ENCODE measurements around the gene KLHDC3. TPM values are rescaled to one million over a fixed set of nuclear protein-coding genes. Genes with fewer than 3 reads are reported as not detected.

The KLHDC3 gene
- total RNA-seq, 1 donor from 2014 or later: 70.6 TPM

DNA sequence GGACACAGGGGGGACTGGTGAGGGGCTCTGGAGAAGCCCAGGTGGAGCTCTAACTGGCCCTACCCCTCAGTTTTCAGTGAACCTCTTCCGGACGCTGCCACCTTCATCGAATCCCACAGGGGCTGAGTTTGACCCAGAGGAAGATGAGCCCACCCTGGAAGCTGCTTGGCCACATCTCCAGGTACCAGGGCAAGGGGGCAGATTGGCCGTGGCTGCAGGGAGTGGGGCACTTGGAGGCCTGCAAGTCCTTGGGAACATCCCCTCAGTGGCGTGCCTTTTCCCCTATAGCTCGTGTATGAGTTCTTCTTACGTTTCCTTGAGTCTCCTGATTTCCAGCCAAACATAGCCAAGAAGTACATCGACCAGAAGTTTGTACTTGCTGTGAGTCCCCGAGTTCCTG lies 6.9 kb upstream of the KLHDC3 start:
- H3K36me3 ChIP-seq (ENCODE audit: control insufficient read depth, insufficient read depth, low read length): peaks cover 31% of the 10 kb centered on the region
- no peak for FAIRE-seq

DNA sequence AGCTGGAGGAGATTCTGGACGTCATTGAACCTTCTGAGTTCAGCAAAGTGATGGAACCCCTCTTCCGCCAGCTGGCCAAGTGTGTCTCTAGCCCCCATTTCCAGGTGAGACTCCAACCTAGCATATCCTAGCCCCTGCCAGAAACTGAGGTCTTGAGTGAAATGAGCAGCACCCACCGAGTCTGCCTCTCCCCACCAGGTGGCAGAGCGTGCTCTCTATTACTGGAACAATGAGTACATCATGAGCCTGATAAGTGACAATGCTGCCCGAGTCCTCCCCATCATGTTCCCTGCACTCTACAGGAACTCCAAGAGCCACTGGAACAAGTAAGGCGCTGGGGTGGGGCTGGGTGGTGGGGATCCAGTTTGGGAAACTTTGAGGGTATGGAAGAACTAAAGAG lies 4.9 kb upstream of the KLHDC3 start:
- FAIRE-seq (no peak), DNase-seq (ENCODE audit: low read depth) (peak; percentile 24)
- TF ChIP-seq, protein P1, sequence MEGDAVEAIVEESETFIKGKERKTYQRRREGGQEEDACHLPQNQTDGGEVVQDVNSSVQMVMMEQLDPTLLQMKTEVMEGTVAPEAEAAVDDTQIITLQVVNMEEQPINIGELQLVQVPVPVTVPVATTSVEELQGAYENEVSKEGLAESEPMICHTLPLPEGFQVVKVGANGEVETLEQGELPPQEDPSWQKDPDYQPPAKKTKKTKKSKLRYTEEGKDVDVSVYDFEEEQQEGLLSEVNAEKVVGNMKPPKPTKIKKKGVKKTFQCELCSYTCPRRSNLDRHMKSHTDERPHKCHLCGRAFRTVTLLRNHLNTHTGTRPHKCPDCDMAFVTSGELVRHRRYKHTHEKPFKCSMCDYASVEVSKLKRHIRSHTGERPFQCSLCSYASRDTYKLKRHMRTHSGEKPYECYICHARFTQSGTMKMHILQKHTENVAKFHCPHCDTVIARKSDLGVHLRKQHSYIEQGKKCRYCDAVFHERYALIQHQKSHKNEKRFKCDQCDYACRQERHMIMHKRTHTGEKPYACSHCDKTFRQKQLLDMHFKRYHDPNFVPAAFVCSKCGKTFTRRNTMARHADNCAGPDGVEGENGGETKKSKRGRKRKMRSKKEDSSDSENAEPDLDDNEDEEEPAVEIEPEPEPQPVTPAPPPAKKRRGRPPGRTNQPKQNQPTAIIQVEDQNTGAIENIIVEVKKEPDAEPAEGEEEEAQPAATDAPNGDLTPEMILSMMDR (IDR thresholded peaks at IDR 0.05; ENCODE audit: insufficient read depth, low read length, severe bottlenecking): peak; percentile 59
- Histone ChIP-seq H3K27me3 (ENCODE audit: control insufficient read depth, insufficient read depth, low read length) (no peaks in the 10 kb centered on the region), H3K4me3 (ENCODE audit: low read depth, low read length) (no peak overlapping the region), H3K36me3 (ENCODE audit: control insufficient read depth, insufficient read depth, low read length) (peaks cover 35% of the 10 kb centered on the region)

More for the DNA sequence above, 6.9 kb upstream of the KLHDC3 start:
- DNase-seq (ENCODE audit: low read depth): no peak
- TF ChIP-seq, protein P1 (IDR thresholded peaks at IDR 0.05; ENCODE audit: insufficient read depth, low read length, severe bottlenecking): no peak
- Histone ChIP-seq H3K4me3 (ENCODE audit: low read depth, low read length) (no peak overlapping the region), H3K27me3 (ENCODE audit: control insufficient read depth, insufficient read depth, low read length) (no peaks in the 10 kb centered on the region)

DNA sequence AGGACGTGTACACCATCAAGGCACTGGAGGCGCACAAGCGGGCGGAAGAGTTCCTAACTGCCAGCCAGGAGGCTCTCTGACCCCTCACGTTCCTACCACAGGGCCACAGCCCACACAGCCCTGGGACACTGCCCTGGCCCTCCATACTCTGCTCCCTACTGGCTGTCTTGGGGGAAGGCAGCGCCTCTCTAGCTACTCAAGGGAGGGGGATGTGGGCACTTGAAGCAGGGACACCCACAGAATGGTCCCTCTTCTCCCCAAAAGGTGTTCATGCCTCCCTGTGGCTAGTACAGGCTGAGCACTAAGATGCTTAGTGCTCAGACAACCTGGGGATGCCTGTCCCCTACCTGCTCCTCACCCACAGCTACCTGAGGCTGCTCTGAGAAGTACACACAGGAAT lies 2.8 kb upstream of the KLHDC3 start:
- H3K4me3 ChIP-seq (ENCODE audit: low read depth, low read length): no peak overlapping the region
- DNase-seq (ENCODE audit: low read depth) (no peak), FAIRE-seq (no peak)
- TF ChIP-seq, protein P1 (IDR thresholded peaks at IDR 0.05; ENCODE audit: insufficient read depth, low read length, severe bottlenecking): no peak
- H3K36me3 ChIP-seq (ENCODE audit: control insufficient read depth, insufficient read depth, low read length): peaks cover 35% of the 10 kb centered on the region
- H3K27me3 ChIP-seq (ENCODE audit: control insufficient read depth, insufficient read depth, low read length): no peaks in the 10 kb centered on the region

DNA sequence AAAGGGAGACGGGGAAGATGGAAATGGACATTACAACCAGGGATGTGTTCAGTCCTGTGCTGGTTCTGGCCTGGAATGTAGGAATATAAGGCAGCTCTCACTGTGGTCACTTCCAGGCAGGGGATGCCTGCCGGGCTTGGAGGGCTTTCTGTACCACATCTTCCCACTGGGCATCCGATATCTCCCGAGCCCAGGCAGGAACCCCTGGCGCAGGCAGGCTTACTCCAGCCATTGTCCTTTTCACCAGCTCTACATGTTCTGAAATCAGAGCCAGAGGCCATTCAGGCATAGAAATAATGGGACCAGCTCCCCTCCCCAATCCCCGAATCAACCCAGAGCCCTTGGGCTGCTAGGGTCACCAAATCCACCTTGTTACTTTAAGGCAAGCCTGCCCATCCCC lies 1.7 kb upstream of the KLHDC3 start:
- FAIRE-seq (no peak), DNase-seq (ENCODE audit: low read depth) (no peak)
- Histone ChIP-seq H3K4me3 (ENCODE audit: low read depth, low read length) (no peak overlapping the region), H3K36me3 (ENCODE audit: control insufficient read depth, insufficient read depth, low read length) (peaks cover 28% of the 10 kb centered on the region), H3K27me3 (ENCODE audit: control insufficient read depth, insufficient read depth, low read length) (no peaks in the 10 kb centered on the region)
- TF ChIP-seq, protein P1 (IDR thresholded peaks at IDR 0.05; ENCODE audit: insufficient read depth, low read length, severe bottlenecking): no peak

DNA sequence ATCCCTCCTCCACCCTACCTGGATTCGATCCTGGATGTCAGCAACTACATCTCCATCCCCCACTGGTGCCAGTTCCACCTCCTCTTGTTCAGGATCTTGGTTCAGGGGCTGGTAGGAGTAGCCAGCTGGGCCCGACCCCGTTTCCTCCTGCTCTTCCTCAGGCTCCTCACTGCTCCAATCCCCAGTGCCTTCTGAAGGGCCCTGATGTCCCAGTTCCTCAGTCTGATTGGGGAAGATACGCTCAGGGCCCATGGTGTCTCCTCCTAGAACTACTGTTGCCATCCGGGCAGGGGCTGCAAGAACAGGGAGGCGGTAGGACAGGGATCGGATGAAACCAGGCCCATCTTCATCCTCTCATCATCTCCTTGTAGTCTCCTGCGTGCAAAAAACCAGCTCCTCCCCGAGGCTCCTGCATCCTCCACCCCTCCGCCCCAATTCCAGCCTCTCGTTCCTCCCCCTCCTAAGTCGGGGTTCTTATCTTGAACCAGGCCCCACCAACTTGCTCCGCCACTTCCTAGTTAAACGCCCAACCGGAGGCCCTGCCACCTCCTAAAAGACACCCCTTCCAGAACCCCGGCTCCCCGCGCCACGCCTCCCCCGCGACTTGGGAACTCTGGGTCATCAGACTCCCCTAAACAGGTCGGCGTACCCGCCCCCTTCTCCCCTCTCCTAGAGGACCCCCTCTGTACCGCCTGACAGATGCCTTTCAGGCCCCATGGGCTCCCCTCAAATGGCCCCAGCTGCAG lies 779 bp upstream of the KLHDC3 start:
- Histone ChIP-seq H3K27me3 (ENCODE audit: control insufficient read depth, insufficient read depth, low read length) (no peaks in the 10 kb centered on the region), H3K36me3 (ENCODE audit: control insufficient read depth, insufficient read depth, low read length) (peaks cover 28% of the 10 kb centered on the region), H3K4me3 (ENCODE audit: low read depth, low read length) (peak overlapping the region; percentile 70)
- TF ChIP-seq, protein P1 (IDR thresholded peaks at IDR 0.05; ENCODE audit: insufficient read depth, low read length, severe bottlenecking): no peak
- DNase-seq (ENCODE audit: low read depth): peak; percentile 16
- no peak for FAIRE-seq

All from bronchial epithelial cell (primary cell).